Measurements from ENCODE around the gene CDK11B. TPM values are rescaled to one million over a fixed set of nuclear protein-coding genes. Genes with fewer than 3 reads are reported as not detected.

The CDK11B gene
- total RNA-seq, 1 donor from 2014 or later, result 12.6 TPM

GRCh38 chr1:1618396-1619068 lies 40.3 kb downstream of the CDK11B start:
- Mint-ChIP-seq H3K4me1 (peaks cover 30% of the 10 kb centered on the region), H3K9me3 (no peaks in the 10 kb centered on the region), H3K36me3 (peaks cover 6% of the 10 kb centered on the region), H3K27me3 (ENCODE audit: insufficient read depth, low read depth) (no peaks in the 10 kb centered on the region), H3K27ac (no peak overlapping the region), H3K4me3 (no peak overlapping the region)
- H3K4me1 ChIP-seq, result peaks cover 11% of the 10 kb centered on the region
- H4K20me1 ChIP-seq (ENCODE audit: low read depth), result peaks cover 55% of the 10 kb centered on the region
- no peaks in the 10 kb centered on the region for H3K9me3 ChIP-seq (ENCODE audit: low read depth)
- H2AFZ ChIP-seq (replicated peaks), result no peak overlapping the region
- H3K4me2 ChIP-seq, result no peak overlapping the region
- peaks cover 26% of the 10 kb centered on the region for H3K79me2 ChIP-seq (ENCODE audit: low read depth)
- H3K4me3 ChIP-seq, result no peak overlapping the region
- H3K27ac ChIP-seq, result no peak overlapping the region
- H3F3A ChIP-seq (ENCODE audit: low read depth), result peaks cover 14% of the 10 kb centered on the region
- H3K9ac ChIP-seq, result no peak overlapping the region
- DNase-seq (ENCODE audit: low spot score), result no peak
- H3K27me3 ChIP-seq, result no peaks in the 10 kb centered on the region
- TF ChIP-seq EZH2 (IDR thresholded peaks at IDR 0.05) (no peak), EZH2phosphoT487 (IDR thresholded peaks at IDR 0.05) (no peak)
- TF ChIP-seq, protein P1, sequence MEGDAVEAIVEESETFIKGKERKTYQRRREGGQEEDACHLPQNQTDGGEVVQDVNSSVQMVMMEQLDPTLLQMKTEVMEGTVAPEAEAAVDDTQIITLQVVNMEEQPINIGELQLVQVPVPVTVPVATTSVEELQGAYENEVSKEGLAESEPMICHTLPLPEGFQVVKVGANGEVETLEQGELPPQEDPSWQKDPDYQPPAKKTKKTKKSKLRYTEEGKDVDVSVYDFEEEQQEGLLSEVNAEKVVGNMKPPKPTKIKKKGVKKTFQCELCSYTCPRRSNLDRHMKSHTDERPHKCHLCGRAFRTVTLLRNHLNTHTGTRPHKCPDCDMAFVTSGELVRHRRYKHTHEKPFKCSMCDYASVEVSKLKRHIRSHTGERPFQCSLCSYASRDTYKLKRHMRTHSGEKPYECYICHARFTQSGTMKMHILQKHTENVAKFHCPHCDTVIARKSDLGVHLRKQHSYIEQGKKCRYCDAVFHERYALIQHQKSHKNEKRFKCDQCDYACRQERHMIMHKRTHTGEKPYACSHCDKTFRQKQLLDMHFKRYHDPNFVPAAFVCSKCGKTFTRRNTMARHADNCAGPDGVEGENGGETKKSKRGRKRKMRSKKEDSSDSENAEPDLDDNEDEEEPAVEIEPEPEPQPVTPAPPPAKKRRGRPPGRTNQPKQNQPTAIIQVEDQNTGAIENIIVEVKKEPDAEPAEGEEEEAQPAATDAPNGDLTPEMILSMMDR (IDR thresholded peaks at IDR 0.05), result no peak
- H3K36me3 ChIP-seq, result no peaks in the 10 kb centered on the region

GRCh38 chr1:1617925-1618324 lies 40.9 kb downstream of the CDK11B start:
- H3K4me1 Mint-ChIP-seq, result peaks cover 31% of the 10 kb centered on the region

GRCh38 chr1:1617516-1617915 lies 41.3 kb downstream of the CDK11B start:
- no peak overlapping the region for H3K4me3 ChIP-seq
- no peak for DNase-seq (ENCODE audit: low spot score)
- H3K27ac Mint-ChIP-seq, result no peak overlapping the region
- no peak overlapping the region for H3K9ac ChIP-seq
- TF ChIP-seq EZH2 (IDR thresholded peaks at IDR 0.05) (no peak), EZH2phosphoT487 (IDR thresholded peaks at IDR 0.05) (no peak)
- TF ChIP-seq, protein P1 (IDR thresholded peaks at IDR 0.05), result no peak
- H3K4me2 ChIP-seq, result no peak overlapping the region
- H2AFZ ChIP-seq (replicated peaks), result no peak overlapping the region
- no peaks in the 10 kb centered on the region for H3K36me3 ChIP-seq
- H4K20me1 ChIP-seq (ENCODE audit: low read depth), result peaks cover 59% of the 10 kb centered on the region
- H3K4me3 Mint-ChIP-seq, result peak overlapping the region; percentile 87
- peaks cover 27% of the 10 kb centered on the region for H3K4me1 Mint-ChIP-seq
- H3K9me3 Mint-ChIP-seq, result no peaks in the 10 kb centered on the region
- H3K9me3 ChIP-seq (ENCODE audit: low read depth), result no peaks in the 10 kb centered on the region
- H3K36me3 Mint-ChIP-seq, result peaks cover 5% of the 10 kb centered on the region
- H3F3A ChIP-seq (ENCODE audit: low read depth), result peaks cover 14% of the 10 kb centered on the region
- H3K27me3 ChIP-seq, result no peaks in the 10 kb centered on the region
- peaks cover 30% of the 10 kb centered on the region for H3K79me2 ChIP-seq (ENCODE audit: low read depth)
- peaks cover 11% of the 10 kb centered on the region for H3K4me1 ChIP-seq
- no peak overlapping the region for H3K27ac ChIP-seq
- H3K27me3 Mint-ChIP-seq (ENCODE audit: insufficient read depth, low read depth), result no peaks in the 10 kb centered on the region

More at GRCh38 chr1:1617925-1618324, 40.9 kb downstream of the CDK11B start:
- TF ChIP-seq EZH2 (IDR thresholded peaks at IDR 0.05) (no peak), EZH2phosphoT487 (IDR thresholded peaks at IDR 0.05) (no peak)
- TF ChIP-seq, protein P1 (IDR thresholded peaks at IDR 0.05), result no peak
- Mint-ChIP-seq H3K27me3 (ENCODE audit: insufficient read depth, low read depth) (no peaks in the 10 kb centered on the region), H3K9me3 (no peaks in the 10 kb centered on the region), H3K36me3 (peaks cover 6% of the 10 kb centered on the region), H3K4me3 (peak overlapping the region; percentile 87), H3K27ac (no peak overlapping the region)
- H3K4me1 ChIP-seq, result peaks cover 11% of the 10 kb centered on the region
- peaks cover 30% of the 10 kb centered on the region for H3K79me2 ChIP-seq (ENCODE audit: low read depth)
- peaks cover 14% of the 10 kb centered on the region for H3F3A ChIP-seq (ENCODE audit: low read depth)
- no peak overlapping the region for H3K9ac ChIP-seq
- no peaks in the 10 kb centered on the region for H3K36me3 ChIP-seq
- no peak for DNase-seq (ENCODE audit: low spot score)
- no peak overlapping the region for H3K4me2 ChIP-seq
- H4K20me1 ChIP-seq (ENCODE audit: low read depth), result peaks cover 59% of the 10 kb centered on the region
- H2AFZ ChIP-seq (replicated peaks), result no peak overlapping the region
- no peaks in the 10 kb centered on the region for H3K27me3 ChIP-seq
- no peaks in the 10 kb centered on the region for H3K9me3 ChIP-seq (ENCODE audit: low read depth)
- no peak overlapping the region for H3K4me3 ChIP-seq
- no peak overlapping the region for H3K27ac ChIP-seq
